HCT116 (cell line): ENCODE data around the gene TWSG1. TPM values are rescaled to one million over a fixed set of nuclear protein-coding genes. Genes with fewer than 3 reads are reported as not detected.

ENCODE experiments used
- ATAC-seq: fragments of 200-7000 bp; cut with Tn5 transposase; 2 replicates; pipeline ENCODE4 v1.9.1; 2020; ENCODE audit warnings: mild to moderate bottlenecking, moderate library complexity
- BruUV-seq: library from RNA; stranded (reverse); fragments of 400-500 nt; replicated peaks from 2 replicates; lab custom pipeline; 2021; lab: Mats Ljungman, UMichigan
- CTCF ChIA-PET: fragments of 300-600 bp; sonication (Branson Sonifier 250); formaldehyde crosslinking; loops from one replicate; lab custom pipeline; 2021; ENCODE audit warnings: antibody characterized with exemption; lab: Charles Lee
- POLR2A ChIA-PET: fragments of 300-600, 350-600 bp; sonication (Branson Sonifier 250); formaldehyde crosslinking; loops from one replicate; lab custom pipeline; 2021; ENCODE audit warnings: antibody characterized with exemption; lab: Charles Lee
- RAD21 ChIA-PET, 2 experiments: fragments of 300-600 bp; sonication (Branson Sonifier 250); formaldehyde crosslinking; loops; one replicate each; lab custom pipeline; 2023; ENCODE audit warnings: low total read pairs in 2 of 2; ENCODE audit not compliant: uncharacterized antibody in 2 of 2, unreplicated experiment in 2 of 2, low non-redundant PET in 1 of 2; lab: Charles Lee
- DNase-seq: peaks from one replicate; pipeline ENCODE4 v3.0.0-alpha.2; 2010; ENCODE audit warnings: low read depth, low spot score
- H2AFZ ChIP-seq: fragments of 200-600 bp; shearing (Covaris generic), sonication (generic); 2 replicates; pipeline ENCODE4 v1.6.1; 2017; ENCODE audit warnings: low read depth, mixed run types, mixed read lengths, antibody characterized with exemption, low read length; ENCODE audit not compliant: poor library complexity, severe bottlenecking
- H3K27ac ChIP-seq: 2 replicates; pipeline ENCODE4 v1.5.1; 2012; ENCODE audit warnings: low read depth, low read length
- H3K27me3 ChIP-seq: fragments of 200-600 bp; sonication (generic); 2 replicates; pipeline ENCODE4 v1.6.1; 2016; ENCODE audit warnings: mixed run types, low read length, mixed read lengths; ENCODE audit not compliant: insufficient read depth
- H3K36me3 ChIP-seq, 2 experiments: fragments of 200-500 bp in 1 of 2; fragments of 200-600 bp in 1 of 2; sonication (Bioruptor generic) in 1 of 2; sonication (generic) in 1 of 2; 2 replicates each; pipeline versions ENCODE4 v1.5.1 to v1.6.1; 2014 to 2016; ENCODE audit warnings: low read length in 2 of 2, inconsistent platforms in 1 of 2, mixed read lengths in 1 of 2, mixed run types in 1 of 2; ENCODE audit not compliant: insufficient read depth in 2 of 2, control insufficient read depth in 1 of 2
- H3K4me1 ChIP-seq, 2 experiments: fragments of 200-600 bp in 1 of 2; sonication (generic) in 1 of 2; 2 replicates each; pipeline versions ENCODE4 v1.5.1 to v1.6.1; 2012 to 2017; ENCODE audit warnings: low read length in 2 of 2, inconsistent platforms in 1 of 2, mild to moderate bottlenecking in 1 of 2, mixed read lengths in 1 of 2, mixed run types in 1 of 2, moderate library complexity in 1 of 2; ENCODE audit not compliant: insufficient read depth in 2 of 2, control insufficient read depth in 1 of 2
- H3K4me2 ChIP-seq: fragments of 200-600 bp; sonication (generic); 2 replicates; pipeline ENCODE4 v1.6.1; 2017; ENCODE audit warnings: mixed run types, low read length, mixed read lengths
- H3K4me3 ChIP-seq, 2 experiments: fragments of 200-600 bp in 1 of 2; sonication (generic) in 1 of 2; replicated peaks in 1 of 2; 2 replicates each; pipeline ENCODE4 v1.5.1; 2011 to 2016; ENCODE audit warnings: low read length in 2 of 2, control low read depth in 1 of 2, low read depth in 1 of 2, mild to moderate bottlenecking in 1 of 2, mixed read lengths in 1 of 2, mixed run types in 1 of 2
- H3K79me2 ChIP-seq: fragments of 200-600 bp; sonication (generic); 2 replicates; pipeline ENCODE4 v1.6.1; 2017; ENCODE audit warnings: mild to moderate bottlenecking, mixed run types, low read length, moderate library complexity, mixed read lengths; ENCODE audit not compliant: insufficient read depth
- H3K9ac ChIP-seq: fragments of 200-600 bp; sonication (generic); 2 replicates; pipeline ENCODE4 v1.6.1; 2016; ENCODE audit warnings: low read length, mixed read lengths
- H3K9me2 ChIP-seq: fragments of 200-600 bp; sonication (generic), shearing (Covaris generic); 2 replicates; pipeline ENCODE4 v1.6.1; 2017; ENCODE audit warnings: mixed run types, mild to moderate bottlenecking, moderate library complexity; ENCODE audit not compliant: insufficient read depth
- H3K9me3 ChIP-seq, 2 experiments: fragments of 200-500 bp in 1 of 2; fragments of 200-600 bp in 1 of 2; sonication (Bioruptor generic) in 1 of 2; sonication (generic) in 1 of 2; 2 replicates each; pipeline ENCODE4 v1.6.1; 2014 to 2017; ENCODE audit warnings: low read length in 2 of 2, mixed read lengths in 2 of 2, inconsistent platforms in 1 of 2, low read depth in 1 of 2, mild to moderate bottlenecking in 1 of 2, mixed run types in 1 of 2, moderate library complexity in 1 of 2; ENCODE audit not compliant: control insufficient read depth in 1 of 2, insufficient read depth in 1 of 2
- H4K20me1 ChIP-seq: fragments of 200-600 bp; sonication (generic), shearing (Covaris generic); 2 replicates; pipeline ENCODE4 v1.6.1; 2017; ENCODE audit warnings: mixed run types, mild to moderate bottlenecking, moderate library complexity; ENCODE audit not compliant: insufficient read depth
- CBX3 ChIP-seq: IDR thresholded peaks from 2 replicates; pipeline ENCODE4 v1.6.1; 2012; ENCODE audit warnings: low read depth
- CEBPB ChIP-seq: IDR thresholded peaks from 2 replicates; pipeline ENCODE4 v1.6.1; 2012; ENCODE audit warnings: low read depth
- ELF1 ChIP-seq: IDR thresholded peaks from 2 replicates; pipeline ENCODE4 v1.6.1; 2012; ENCODE audit warnings: low read depth, borderline replicate concordance
- EZH2 ChIP-seq: fragments of 200-600 bp; sonication (generic); IDR thresholded peaks from 2 replicates; pipeline ENCODE4 v1.6.1; 2017; ENCODE audit warnings: antibody characterized with exemption, mixed run types
- EZH2phosphoT487 ChIP-seq: fragments of 200-600 bp; IDR thresholded peaks from 2 replicates; pipeline ENCODE4 v1.6.1; 2018; ENCODE audit warnings: antibody characterized with exemption, borderline replicate concordance
- FOSL1 ChIP-seq: IDR thresholded peaks from 2 replicates; pipeline ENCODE4 v1.6.1; 2012; ENCODE audit warnings: low read depth
- JUND ChIP-seq: IDR thresholded peaks from 2 replicates; pipeline ENCODE4 v1.6.1; 2012
- POLR2A ChIP-seq: IDR thresholded peaks from 2 replicates; pipeline ENCODE4 v1.7.0; 2011; ENCODE audit warnings: borderline replicate concordance; ENCODE audit not compliant: insufficient read depth, insufficient read length; ENCODE audit errors: extremely low read depth
- POLR2AphosphoS5 ChIP-seq: IDR thresholded peaks from 2 replicates; pipeline ENCODE4 v1.6.1; 2011; ENCODE audit warnings: mild to moderate bottlenecking, low read depth, low read length, moderate library complexity
- RAD21 ChIP-seq: IDR thresholded peaks from 2 replicates; pipeline ENCODE4 v1.6.1; 2012; ENCODE audit warnings: low read depth, mild to moderate bottlenecking
- SIN3A ChIP-seq: IDR thresholded peaks from 2 replicates; pipeline ENCODE4 v1.6.1; 2012; ENCODE audit warnings: low read depth
- SP1 ChIP-seq: IDR thresholded peaks from 2 replicates; pipeline ENCODE4 v1.6.1; 2012; ENCODE audit warnings: low read depth
- TCF7L2 ChIP-seq: IDR thresholded peaks from 2 replicates; pipeline ENCODE4 v1.7.0; 2011; ENCODE audit warnings: borderline replicate concordance, inconsistent platforms; ENCODE audit not compliant: insufficient read depth, insufficient read length; ENCODE audit errors: extremely low read depth
- YY1 ChIP-seq: IDR thresholded peaks from 2 replicates; pipeline ENCODE4 v1.6.1; 2011; ENCODE audit warnings: low read length, low read depth, moderate library complexity, mild to moderate bottlenecking; ENCODE audit not compliant: insufficient replicate concordance; ENCODE audit errors: extremely low read depth
- ZNF274 ChIP-seq: fragments of 200-500 bp; sonication (Bioruptor generic); IDR thresholded peaks from 2 replicates; pipeline ENCODE4 v1.6.1; 2014; ENCODE audit warnings: mild to moderate bottlenecking, low read depth, low read length, inconsistent platforms
- intact Hi-C: fragments of 100-400 bp; cut with micrococcal nuclease; formaldehyde crosslinking; loops from 2 replicates; pipeline ENCODE4 v1.10.0; 2022
- total RNA-seq: library from RNA; stranded (reverse); gene quantifications from one replicate; pipeline ENCODE4 v1.2.1, GENCODE V29; 2021; ENCODE audit not compliant: unreplicated experiment
- TF ChIP-seq, protein P1 (sequence below): IDR thresholded peaks from 2 replicates; pipeline ENCODE4 v1.6.1; 2012
- TF ChIP-seq, protein P2 (sequence below): IDR thresholded peaks from 2 replicates; pipeline ENCODE4 v1.6.1; 2012; ENCODE audit warnings: low read depth
- TF ChIP-seq, protein P3 (sequence below), 3 experiments: fragments of 200-600 bp in 1 of 3; sonication (generic) in 1 of 3; IDR thresholded peaks in 2 of 3; conservative IDR thresholded peaks in 1 of 3; 2 replicates each; pipeline ENCODE4 v1.5.1; 2012 to 2017; ENCODE audit warnings: low read depth in 2 of 3, low read length in 2 of 3, antibody characterized with exemption in 1 of 3, borderline replicate concordance in 1 of 3, control low read depth in 1 of 3, mild to moderate bottlenecking in 1 of 3, mixed read lengths in 1 of 3, mixed run types in 1 of 3, moderate library complexity in 1 of 3; ENCODE audit not compliant: insufficient read depth in 1 of 3

TWSG1 gene
- total RNA-seq, 1 experiment from 2014 or later: 35.7 TPM

DNA sequence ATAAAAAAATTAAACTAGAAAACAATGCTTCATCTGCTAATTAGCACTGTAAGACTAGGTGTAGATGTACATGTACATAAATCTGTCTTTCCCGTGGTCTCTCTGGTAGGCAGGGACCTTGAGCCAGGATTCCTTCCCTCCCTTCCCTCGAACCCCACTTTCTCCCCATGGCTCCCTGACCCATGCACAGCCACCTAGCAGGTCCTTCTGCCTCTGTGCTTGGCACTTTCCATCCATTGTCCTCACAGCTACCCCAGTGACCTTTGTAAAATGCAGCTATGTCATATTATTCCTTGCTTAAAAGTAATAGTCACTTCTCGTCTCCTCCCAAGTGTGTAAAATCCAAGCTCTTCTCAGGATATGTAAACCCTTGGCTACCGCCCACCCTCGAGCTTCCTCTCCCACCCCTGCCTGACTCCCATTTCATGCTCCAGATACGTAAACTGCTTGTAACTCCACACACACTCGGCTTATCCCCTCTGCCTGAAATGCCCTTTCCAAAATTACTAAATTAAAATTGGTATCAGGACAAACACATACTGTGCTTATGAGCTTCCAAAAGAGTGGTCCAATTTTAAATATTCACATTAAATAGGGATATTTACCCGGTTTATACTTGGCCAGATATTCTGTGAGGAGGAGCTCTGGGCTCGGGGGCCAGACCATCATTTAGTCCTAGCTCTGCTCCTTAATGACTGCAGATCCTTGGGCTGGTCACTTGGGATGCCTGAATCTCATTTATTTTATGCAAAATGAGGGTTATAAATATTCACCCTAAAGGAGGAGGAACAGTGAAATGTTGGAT lies 86.7 kb downstream of the TWSG1 start:
- TF ChIP-seq, protein P1, sequence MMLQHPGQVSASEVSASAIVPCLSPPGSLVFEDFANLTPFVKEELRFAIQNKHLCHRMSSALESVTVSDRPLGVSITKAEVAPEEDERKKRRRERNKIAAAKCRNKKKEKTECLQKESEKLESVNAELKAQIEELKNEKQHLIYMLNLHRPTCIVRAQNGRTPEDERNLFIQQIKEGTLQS: no peak
- TF ChIP-seq EZH2 (no peak), YY1 (no peak), SIN3A (no peak), ELF1 (no peak), FOSL1 (no peak), JUND (no peak), RAD21 (no peak), TCF7L2 (no peak), POLR2A (no peak), EZH2phosphoT487 (no peak), CBX3 (no peak), ZNF274 (no peak), SP1 (no peak), CEBPB (no peak), POLR2AphosphoS5 (no peak)
- TF ChIP-seq, protein P2, sequence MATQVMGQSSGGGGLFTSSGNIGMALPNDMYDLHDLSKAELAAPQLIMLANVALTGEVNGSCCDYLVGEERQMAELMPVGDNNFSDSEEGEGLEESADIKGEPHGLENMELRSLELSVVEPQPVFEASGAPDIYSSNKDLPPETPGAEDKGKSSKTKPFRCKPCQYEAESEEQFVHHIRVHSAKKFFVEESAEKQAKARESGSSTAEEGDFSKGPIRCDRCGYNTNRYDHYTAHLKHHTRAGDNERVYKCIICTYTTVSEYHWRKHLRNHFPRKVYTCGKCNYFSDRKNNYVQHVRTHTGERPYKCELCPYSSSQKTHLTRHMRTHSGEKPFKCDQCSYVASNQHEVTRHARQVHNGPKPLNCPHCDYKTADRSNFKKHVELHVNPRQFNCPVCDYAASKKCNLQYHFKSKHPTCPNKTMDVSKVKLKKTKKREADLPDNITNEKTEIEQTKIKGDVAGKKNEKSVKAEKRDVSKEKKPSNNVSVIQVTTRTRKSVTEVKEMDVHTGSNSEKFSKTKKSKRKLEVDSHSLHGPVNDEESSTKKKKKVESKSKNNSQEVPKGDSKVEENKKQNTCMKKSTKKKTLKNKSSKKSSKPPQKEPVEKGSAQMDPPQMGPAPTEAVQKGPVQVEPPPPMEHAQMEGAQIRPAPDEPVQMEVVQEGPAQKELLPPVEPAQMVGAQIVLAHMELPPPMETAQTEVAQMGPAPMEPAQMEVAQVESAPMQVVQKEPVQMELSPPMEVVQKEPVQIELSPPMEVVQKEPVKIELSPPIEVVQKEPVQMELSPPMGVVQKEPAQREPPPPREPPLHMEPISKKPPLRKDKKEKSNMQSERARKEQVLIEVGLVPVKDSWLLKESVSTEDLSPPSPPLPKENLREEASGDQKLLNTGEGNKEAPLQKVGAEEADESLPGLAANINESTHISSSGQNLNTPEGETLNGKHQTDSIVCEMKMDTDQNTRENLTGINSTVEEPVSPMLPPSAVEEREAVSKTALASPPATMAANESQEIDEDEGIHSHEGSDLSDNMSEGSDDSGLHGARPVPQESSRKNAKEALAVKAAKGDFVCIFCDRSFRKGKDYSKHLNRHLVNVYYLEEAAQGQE: no peak
- TF ChIP-seq, protein P3, sequence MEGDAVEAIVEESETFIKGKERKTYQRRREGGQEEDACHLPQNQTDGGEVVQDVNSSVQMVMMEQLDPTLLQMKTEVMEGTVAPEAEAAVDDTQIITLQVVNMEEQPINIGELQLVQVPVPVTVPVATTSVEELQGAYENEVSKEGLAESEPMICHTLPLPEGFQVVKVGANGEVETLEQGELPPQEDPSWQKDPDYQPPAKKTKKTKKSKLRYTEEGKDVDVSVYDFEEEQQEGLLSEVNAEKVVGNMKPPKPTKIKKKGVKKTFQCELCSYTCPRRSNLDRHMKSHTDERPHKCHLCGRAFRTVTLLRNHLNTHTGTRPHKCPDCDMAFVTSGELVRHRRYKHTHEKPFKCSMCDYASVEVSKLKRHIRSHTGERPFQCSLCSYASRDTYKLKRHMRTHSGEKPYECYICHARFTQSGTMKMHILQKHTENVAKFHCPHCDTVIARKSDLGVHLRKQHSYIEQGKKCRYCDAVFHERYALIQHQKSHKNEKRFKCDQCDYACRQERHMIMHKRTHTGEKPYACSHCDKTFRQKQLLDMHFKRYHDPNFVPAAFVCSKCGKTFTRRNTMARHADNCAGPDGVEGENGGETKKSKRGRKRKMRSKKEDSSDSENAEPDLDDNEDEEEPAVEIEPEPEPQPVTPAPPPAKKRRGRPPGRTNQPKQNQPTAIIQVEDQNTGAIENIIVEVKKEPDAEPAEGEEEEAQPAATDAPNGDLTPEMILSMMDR (IDR thresholded peaks at IDR 0.05 in 2 of 3, conservative IDR thresholded peaks at IDR 0.05 in 1 of 3; ENCODE audit: borderline replicate concordance in 1 of 3, insufficient read depth in 1 of 3, low read depth in 2 of 3, low read length in 2 of 3): no peak
- no peak overlapping the region for H2AFZ ChIP-seq
- RAD21 ChIA-PET: no interaction called here
- peaks cover 0 to 16% of the 10 kb centered on the region in 2 experiments; a peak in 2 of 4 replicates for H3K4me1 ChIP-seq
- POLR2A ChIA-PET: no interaction called here
- ATAC-seq (no peak), DNase-seq (no peak)
- no peak overlapping the region for H3K4me2 ChIP-seq
- no peak overlapping the region for H3K9ac ChIP-seq
- H3K4me3 ChIP-seq: no peak overlapping the region
- CTCF ChIA-PET: no interaction called here
- BruUV-seq: no TSS peak
- intact Hi-C loops: no loop called here
- H3K27me3 ChIP-seq: no peaks in the 10 kb centered on the region
- no peak overlapping the region for H3K27ac ChIP-seq
- H3K79me2 ChIP-seq: no peaks in the 10 kb centered on the region
- H4K20me1 ChIP-seq: no peaks in the 10 kb centered on the region
- H3K9me2 ChIP-seq: no peaks in the 10 kb centered on the region
- no peaks in the 10 kb centered on the region for H3K36me3 ChIP-seq
- peaks cover 0 to 5% of the 10 kb centered on the region in 2 experiments; a peak in 1 of 4 replicates for H3K9me3 ChIP-seq
